Esophagus muscularis mucosa (tissue), 4 donors: ENCODE results near the gene FGD2.

Experiments
- EP300 ChIP-seq: sonication (generic); formaldehyde crosslinking; IDR thresholded peaks from one replicate; pipeline ENCODE4 v1.6.1; 2017; ENCODE audit warnings: antibody characterized with exemption
- POLR2A ChIP-seq: fragments of 450-650 bp; IDR thresholded peaks from one replicate; pipeline ENCODE4 v1.6.1; 2017; ENCODE audit warnings: antibody characterized with exemption, moderate library complexity, mild to moderate bottlenecking, low read depth
- POLR2AphosphoS5 ChIP-seq, 2 donors: sonication (generic); formaldehyde crosslinking; IDR thresholded peaks; one replicate each; pipeline ENCODE4 v1.6.1; 2017; ENCODE audit warnings: antibody characterized with exemption in 2 of 2
- TF ChIP-seq, protein P1 (sequence below), 3 experiments: fragments of 200-600 bp in 2 of 3; fragments of 450-650 bp in 1 of 3; sonication (generic) in 2 of 3; IDR thresholded peaks; one replicate each; pipeline ENCODE4 v1.5.1; 2017 to 2019; ENCODE audit warnings: antibody characterized with exemption in 3 of 3, mild to moderate bottlenecking in 2 of 3, moderate library complexity in 1 of 3

DNA sequence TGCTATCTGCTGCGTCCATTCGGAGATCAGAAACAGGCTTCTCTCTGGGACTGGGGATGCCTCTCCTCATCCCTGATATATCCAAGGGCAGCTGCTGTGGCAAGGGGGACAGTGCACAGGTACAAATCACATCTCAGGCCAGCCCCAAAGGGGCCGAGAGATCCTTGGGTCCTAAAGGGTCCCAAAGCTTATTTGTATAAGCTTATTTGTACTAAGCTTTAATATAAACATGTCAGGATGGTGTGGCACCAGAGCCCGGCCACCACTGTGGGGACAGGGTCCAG lies 45.3 kb downstream of the FGD2 start:
- TF ChIP-seq, protein P1, sequence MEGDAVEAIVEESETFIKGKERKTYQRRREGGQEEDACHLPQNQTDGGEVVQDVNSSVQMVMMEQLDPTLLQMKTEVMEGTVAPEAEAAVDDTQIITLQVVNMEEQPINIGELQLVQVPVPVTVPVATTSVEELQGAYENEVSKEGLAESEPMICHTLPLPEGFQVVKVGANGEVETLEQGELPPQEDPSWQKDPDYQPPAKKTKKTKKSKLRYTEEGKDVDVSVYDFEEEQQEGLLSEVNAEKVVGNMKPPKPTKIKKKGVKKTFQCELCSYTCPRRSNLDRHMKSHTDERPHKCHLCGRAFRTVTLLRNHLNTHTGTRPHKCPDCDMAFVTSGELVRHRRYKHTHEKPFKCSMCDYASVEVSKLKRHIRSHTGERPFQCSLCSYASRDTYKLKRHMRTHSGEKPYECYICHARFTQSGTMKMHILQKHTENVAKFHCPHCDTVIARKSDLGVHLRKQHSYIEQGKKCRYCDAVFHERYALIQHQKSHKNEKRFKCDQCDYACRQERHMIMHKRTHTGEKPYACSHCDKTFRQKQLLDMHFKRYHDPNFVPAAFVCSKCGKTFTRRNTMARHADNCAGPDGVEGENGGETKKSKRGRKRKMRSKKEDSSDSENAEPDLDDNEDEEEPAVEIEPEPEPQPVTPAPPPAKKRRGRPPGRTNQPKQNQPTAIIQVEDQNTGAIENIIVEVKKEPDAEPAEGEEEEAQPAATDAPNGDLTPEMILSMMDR (IDR thresholded peaks at IDR 0.05), result no peak
- TF ChIP-seq POLR2A (no peak), EP300 (no peak), POLR2AphosphoS5 (IDR thresholded peaks at IDR 0.05) (no peak)
